NCI-H128 (cell line): ENCODE data around the gene UMOD.
"Not testable (repeated sequence)": the region's sequence is repeated elsewhere in the genome, so short reads cannot be mapped to it uniquely, and the experiment has no call there.

ENCODE experiments used
- DNase-seq: peaks from one replicate; lab custom pipeline; 2025; ENCODE audit not compliant: unreplicated experiment; lab: John Stamatoyannopoulos, UW

The UMOD gene

GRCh38 chr16:20321671-20322070 is 30.8 kb downstream of the UMOD start:
- DNase-seq, result no peak

- DNase-seq, result not testable (repeated sequence)
These were observed 31.5 kb downstream of the UMOD start for GRCh38 chr16:20321051-20321450.

GRCh38 chr16:20320592-20320991 is 31.9 kb downstream of the UMOD start:
- no peak for DNase-seq

GRCh38 chr16:20320178-20320577 is 32.3 kb downstream of the UMOD start:
- DNase-seq, result no peak

- no peak for DNase-seq
These were observed 33.1 kb downstream of the UMOD start for GRCh38 chr16:20319406-20319805.

- no peak for DNase-seq
These were observed 34.1 kb downstream of the UMOD start for GRCh38 chr16:20318437-20318836.

- no peak for DNase-seq
These were observed 34.5 kb downstream of the UMOD start for GRCh38 chr16:20318006-20318405.

GRCh38 chr16:20317117-20317516 is 35.4 kb downstream of the UMOD start:
- no peak for DNase-seq

- no peak for DNase-seq
These were observed 35.8 kb downstream of the UMOD start for GRCh38 chr16:20316715-20317114.

GRCh38 chr16:20315764-20316163 is 36.8 kb downstream of the UMOD start:
- no peak for DNase-seq

- no peak for DNase-seq
These were observed 37.9 kb downstream of the UMOD start for GRCh38 chr16:20314575-20314974.

- DNase-seq, result no peak
These were observed 38.8 kb downstream of the UMOD start for GRCh38 chr16:20313741-20314140.

- DNase-seq, result not testable (repeated sequence)
These were observed 39.9 kb downstream of the UMOD start for GRCh38 chr16:20312536-20313095.

- DNase-seq, result no peak
These were observed 41.0 kb downstream of the UMOD start for GRCh38 chr16:20311548-20311947.

GRCh38 chr16:20310421-20311395 is 41.8 kb downstream of the UMOD start:
- no peak for DNase-seq

GRCh38 chr16:20309786-20310185 is 42.7 kb downstream of the UMOD start:
- DNase-seq, result no peak

- DNase-seq, result no peak
These were observed 43.5 kb downstream of the UMOD start for GRCh38 chr16:20308801-20309590.

GRCh38 chr16:20308266-20308665 is 44.2 kb downstream of the UMOD start:
- no peak for DNase-seq

GRCh38 chr16:20307791-20308190 is 44.7 kb downstream of the UMOD start:
- DNase-seq, result no peak

- DNase-seq, result no peak
These were observed 45.3 kb downstream of the UMOD start for GRCh38 chr16:20307240-20307671.

GRCh38 chr16:20306401-20306800 is 46.1 kb downstream of the UMOD start:
- no peak for DNase-seq

GRCh38 chr16:20303012-20303411 is 49.5 kb downstream of the UMOD start:
- DNase-seq, result no peak
